Measurements from ENCODE around the gene CHST8.

CHST8 gene

GRCh38 chr19:33797802-33798671, 176.3 kb downstream of the CHST8 start:
- DNase-seq, result peak; percentile 90

DNA sequence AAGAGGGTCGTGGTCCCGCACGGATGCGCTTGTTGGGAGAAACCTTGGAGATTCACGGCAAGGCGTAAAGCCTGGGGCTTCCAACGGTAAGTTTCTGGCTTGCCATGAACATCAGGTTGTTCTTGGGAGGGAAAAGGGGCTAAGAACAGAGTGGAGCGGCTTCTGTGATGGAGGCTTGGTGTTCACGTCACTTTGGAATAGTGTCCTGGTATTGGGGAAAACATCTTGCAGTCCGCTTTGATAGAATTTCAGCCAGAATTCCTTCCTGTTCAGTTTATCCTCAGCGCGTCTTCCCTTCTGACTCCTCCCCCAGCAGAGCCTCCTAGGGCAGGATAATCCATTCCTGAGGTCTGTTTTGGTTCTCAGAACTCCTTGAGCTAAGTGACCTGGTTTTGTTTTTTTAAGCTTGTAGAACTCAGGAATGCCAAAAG, 176.9 kb downstream of the CHST8 start:
- no peak for DNase-seq

DNA sequence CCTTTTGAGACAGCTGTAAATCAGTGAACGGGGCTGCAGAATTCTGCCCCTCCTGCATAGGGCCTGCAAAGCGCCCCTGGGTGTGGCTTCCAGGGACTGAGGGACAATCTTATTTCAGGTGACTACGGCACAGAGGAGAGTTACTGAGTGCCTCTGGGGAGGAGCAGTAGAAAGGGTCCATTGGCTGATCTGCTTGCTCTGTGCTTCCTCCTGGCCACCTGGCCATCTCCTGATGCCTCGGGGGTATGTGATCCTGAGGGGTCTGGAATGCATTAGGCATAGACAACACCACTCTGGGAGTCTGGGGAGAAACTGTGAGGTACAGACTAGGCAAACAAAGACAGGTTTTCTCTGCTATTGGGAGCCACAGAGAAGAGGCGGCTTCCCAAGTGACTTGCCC, 177.7 kb downstream of the CHST8 start:
- DNase-seq, result no peak

- DNase-seq, result no peak
These were observed 178.4 kb downstream of the CHST8 start for GRCh38 chr19:33800012-33800680.

GRCh38 chr19:33801411-33801810, 179.7 kb downstream of the CHST8 start:
- DNase-seq, result no peak

DNA sequence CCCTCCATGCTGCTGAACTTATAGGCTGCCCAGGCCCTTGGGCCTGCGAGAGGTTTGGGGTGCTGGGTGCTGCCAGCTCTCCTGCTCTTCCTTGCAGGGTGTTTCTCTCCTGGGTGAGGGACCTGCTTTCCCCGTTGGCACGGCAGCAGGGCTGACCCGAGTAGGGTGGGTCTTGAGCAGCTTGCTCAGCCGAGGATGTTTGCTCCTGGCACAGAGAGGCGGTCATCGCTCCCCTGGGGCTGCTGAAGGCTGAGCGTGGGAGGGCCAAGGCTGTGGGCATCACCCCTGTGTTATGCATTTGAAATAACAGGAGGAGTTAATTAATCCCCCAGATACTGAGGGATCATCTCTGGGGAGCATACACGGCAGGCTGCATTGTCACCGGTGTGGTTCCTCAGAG, 180.2 kb downstream of the CHST8 start:
- no peak for DNase-seq

DNA sequence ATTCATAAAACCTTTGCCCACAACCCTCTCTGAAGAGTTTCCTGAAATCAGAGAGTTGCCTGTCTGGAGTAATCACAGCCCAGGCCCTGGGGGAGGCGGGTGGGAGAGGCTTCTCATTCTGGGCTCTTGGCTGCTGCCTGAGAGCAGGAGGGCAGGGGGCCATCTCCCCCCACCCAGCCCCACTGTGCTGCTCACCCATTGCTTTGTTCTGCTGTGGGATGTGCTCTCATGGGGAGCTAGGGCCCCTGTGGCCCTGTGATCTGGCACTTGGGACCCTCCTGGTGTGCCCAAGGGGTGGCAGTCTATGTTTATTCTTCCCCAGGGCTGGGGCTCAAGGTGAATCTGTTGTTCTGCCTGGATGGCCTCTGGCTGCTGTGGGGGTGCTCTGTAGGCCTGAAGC, 181.0 kb downstream of the CHST8 start:
- no peak for DNase-seq

DNA sequence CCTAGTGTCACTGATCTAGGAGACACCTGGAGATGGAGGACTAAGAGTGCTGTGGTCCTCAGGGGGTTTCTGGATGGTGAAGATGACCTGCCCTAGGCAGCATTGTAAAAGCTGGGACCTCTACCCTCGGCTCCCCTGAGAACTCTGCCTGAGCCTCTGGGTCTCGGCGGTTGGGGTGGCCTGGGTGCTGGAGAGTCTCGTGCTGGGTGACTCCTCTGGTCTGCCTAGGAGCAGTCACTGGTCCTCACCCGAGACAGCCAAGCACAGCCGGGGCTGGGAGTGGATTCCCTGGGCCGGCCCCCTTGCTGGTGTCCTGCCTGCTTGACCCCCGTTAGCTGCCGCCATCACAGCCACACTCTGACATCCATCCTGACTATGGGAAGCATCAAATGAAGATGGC, 181.6 kb downstream of the CHST8 start:
- DNase-seq, result no peak

DNA sequence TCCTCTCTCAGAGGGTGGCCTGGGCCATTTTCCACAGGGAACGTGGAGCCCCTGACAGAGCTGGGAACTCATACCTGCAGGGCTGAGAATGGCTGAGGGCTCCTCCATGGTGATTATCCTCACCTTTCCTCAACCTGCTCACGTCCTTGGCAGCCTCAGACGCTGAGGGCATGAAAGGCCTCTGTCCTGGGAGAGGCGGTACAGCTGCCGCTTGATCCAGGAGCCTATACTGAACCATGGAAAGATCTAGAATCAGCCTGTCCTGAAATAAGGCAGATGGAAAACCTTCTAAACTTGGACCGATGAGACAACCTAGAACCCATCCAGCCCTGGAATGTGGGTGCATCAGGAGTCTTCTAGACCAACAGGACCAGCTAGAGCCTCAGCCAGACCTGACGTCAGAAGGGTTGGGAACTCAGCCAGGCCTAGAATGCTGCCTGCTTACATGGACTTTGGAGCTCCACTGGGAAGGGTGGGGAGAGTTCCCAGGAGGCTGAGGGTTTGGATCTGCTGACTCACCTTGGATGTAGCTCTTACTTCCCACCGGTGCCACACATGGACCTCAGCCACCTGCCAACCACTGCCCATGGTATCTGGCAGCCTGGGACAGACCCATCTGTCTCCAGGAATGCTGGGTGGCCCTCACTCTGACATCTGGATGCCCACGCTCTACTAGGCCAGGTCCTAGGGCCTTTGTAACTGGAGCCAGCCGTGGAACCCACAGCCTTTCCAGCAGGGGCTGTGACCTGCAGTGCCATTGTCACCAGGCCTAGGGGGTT, 182.5 kb downstream of the CHST8 start:
- no peak for DNase-seq

- DNase-seq, result no peak
These were observed 183.6 kb downstream of the CHST8 start for GRCh38 chr19:33805313-33805712.

GRCh38 chr19:33805840-33806433, 184.2 kb downstream of the CHST8 start:
- DNase-seq, result no peak

DNA sequence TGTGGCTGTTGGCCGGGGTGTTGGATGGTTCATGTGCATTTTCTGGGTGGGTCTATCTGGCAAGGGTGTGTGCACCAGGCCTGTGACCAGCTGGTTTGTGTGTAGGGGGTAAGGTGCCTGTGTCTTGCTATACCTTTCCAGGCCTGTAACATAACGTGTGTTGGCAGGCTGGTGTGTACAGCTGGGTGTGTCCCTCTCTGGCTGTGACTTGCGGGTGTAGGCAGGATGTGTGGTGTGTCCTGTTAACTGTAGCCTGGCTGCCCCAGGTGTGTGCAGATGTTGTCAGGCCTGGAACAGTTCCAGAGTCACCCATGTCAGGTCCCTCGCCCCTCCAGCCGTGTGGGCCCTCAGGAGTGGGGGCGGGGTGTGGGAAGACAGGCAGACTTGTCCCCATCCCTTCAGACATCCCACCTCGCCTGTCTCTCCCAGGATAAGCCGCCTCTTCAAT, 184.7 kb downstream of the CHST8 start:
- no peak for DNase-seq

GRCh38 chr19:33808399-33808798, 186.6 kb downstream of the CHST8 start:
- no peak for DNase-seq

DNA sequence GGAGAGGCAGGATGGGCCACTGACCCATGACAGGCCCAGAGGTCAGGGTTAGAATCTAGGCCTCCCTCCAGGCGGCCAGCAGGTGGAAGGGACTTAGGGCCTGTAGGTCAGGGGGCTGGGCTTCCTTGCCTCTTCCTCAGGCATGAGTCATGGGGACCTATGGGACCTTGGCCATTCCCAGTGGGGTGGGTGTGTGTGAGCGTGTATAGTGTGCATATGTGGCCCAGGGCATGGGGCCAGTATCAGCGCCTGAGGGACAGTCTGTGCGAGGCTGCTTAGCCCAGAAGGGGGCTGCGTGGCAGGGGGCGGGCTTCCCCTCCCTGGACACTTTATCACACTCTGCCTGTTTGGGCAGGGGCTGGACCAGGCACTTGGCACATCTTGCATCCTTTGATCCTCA, 188.2 kb downstream of the CHST8 start:
- DNase-seq, result no peak

DNA sequence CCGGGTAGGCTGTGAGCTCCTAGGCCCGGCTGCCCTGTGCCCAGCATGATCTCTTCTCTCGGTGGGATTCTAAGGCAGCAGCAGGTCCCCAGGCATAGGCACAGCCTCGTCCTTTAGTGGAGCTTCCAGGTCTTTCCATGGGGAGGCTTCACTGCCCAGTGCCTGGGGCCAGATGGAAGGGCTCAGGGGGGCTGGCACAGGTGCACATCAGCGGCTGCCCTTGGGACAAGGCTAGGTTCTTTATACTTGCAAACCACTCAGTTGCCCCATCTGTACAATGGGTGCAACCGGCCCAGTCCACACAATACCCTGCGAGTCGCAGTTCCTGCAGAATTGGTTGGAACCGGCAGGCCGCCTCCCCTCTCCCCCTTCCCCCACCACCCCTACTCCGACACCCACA, 189.1 kb downstream of the CHST8 start:
- DNase-seq, result no peak

DNA sequence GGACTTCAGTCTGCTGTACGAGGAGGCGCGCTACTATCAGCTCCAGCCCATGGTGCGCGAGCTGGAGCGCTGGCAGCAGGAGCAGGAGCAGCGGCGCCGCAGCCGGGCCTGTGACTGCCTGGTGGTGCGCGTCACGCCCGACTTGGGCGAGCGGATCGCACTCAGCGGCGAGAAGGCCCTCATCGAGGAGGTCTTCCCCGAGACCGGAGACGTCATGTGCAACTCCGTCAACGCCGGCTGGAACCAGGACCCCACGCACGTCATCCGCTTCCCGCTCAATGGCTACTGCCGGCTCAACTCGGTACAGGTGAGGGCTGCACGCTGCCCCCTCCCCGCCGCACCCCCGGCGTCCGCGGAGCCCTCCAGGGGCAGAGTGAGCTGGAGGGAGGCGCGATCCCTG, 189.5 kb downstream of the CHST8 start:
- DNase-seq, result no peak

GRCh38 chr19:33811736-33812387, 190.1 kb downstream of the CHST8 start:
- DNase-seq, result peak; percentile 20

DNA sequence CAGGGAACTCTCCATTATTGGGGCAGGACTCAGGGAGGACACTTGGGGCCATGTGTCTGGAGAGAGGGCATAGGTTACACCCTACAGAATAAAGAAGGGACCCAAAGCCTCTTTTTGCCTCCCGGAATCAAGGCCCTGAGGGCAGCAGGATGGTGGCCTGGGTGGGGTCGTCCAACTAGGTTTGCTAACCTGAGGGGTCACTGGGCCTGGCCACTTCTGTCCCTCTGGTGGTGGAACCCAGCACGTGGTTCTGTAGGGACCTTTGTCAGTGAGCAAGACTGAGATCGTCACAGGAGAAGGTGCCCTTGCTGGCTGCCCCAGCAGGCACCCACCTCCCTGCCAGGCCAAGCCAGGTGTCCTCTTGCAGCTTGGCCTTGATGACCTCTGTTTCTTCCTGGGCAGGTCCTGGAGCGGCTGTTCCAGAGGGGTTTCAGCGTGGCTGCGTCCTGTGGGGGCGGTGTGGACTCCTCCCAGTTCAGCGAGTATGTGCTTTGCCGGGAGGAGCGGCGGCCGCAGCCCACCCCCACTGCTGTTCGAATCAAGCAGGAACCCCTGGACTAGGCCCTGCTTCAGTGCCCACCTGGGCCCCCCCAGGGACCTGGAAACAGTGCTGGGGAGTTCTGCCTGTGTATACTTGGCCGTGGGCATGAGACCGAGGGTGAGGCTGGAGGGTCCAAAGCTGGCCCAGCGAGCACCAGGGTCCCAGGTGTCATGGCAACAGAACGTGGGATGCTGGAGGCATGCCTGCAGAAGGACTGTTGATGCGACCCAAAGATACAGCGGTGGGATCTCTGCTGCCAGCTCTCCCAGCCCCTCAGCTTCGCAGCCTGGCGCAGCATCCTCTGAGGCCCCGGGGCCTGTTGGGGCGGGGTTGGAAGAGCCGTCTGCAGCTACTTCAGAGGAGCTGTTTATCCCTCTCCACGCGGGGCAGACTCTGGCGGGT, 190.9 kb downstream of the CHST8 start:
- no peak for DNase-seq

DNA sequence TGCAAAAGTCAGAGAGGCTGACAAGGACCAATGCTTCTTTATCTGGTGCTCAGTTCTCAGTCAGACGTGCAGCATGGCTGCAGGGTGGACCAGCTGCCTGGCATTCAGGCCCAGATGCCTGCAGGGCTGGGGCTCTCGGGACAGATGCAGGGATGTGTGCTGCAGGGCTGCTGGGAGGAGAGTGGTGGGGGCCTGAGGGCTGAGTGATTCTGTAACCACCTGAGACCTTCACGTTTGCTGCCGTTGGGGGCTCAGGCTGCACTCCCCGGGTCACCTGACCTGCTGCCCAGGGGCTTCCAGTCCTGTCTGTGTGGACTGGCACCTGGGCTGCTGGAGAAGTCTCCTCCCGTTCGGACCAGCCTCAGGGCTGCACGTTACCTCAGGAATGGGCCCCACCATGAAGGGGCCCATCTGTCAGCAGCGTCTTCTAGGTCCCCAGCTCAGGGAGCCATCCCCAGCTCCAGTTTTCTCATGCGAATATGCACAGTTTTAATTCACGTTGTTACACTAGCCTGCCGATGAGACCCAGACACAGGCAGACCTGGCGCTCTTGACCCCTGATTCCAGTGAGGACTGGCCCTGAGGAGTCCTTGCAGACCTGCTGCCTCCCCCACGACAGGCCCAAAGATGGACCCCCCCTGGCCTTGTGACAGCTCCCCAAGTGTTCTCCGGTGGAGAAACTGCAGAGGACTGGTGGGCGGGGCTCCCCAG, 191.8 kb downstream of the CHST8 start:
- no peak for DNase-seq
